Peyer's patch (tissue), 4 donors: ENCODE data around the gene LGALS9B. TPM values are rescaled to one million over a fixed set of nuclear protein-coding genes. Genes with fewer than 3 reads are reported as not detected.
A peak's percentile ranks its signal among the peaks of the same experiment; 100 is the strongest.
"Not testable (repeated sequence)": the region's sequence is repeated elsewhere in the genome, so short reads cannot be mapped to it uniquely, and the experiment has no call there.

Experiments used
- DNase-seq, 3 donors: peaks; one replicate each; pipeline ENCODE4 v3.0.0-alpha.2; 2017 to 2019
- H3K27ac ChIP-seq, 4 donors: fragments of 200-600 bp; sonication (generic); one replicate each; pipeline ENCODE4 v1.5.1; 2016 to 2019
- H3K27me3 ChIP-seq, 2 donors: fragments of 200-600 bp; sonication (generic); one replicate each; pipeline ENCODE4 v1.5.1; 2019
- H3K36me3 ChIP-seq, 3 donors: fragments of 200-600 bp; sonication (generic); one replicate each; pipeline ENCODE4 v1.5.1; 2016 to 2019
- H3K4me1 ChIP-seq, 4 donors: fragments of 200-600 bp; sonication (generic); one replicate each; pipeline ENCODE4 v1.5.1; 2016 to 2019
- H3K4me3 ChIP-seq, 4 donors: fragments of 200-600 bp; sonication (generic); 1 replicate in 3 of 4; 2 replicates in 1 of 4; pipeline ENCODE4 v1.5.1; 2016 to 2019; ENCODE audit warnings: mild to moderate bottlenecking in 1 of 4
- H3K9me3 ChIP-seq, 4 donors: fragments of 200-600 bp; sonication (generic); one replicate each; pipeline ENCODE4 v1.5.1; 2016 to 2019; ENCODE audit warnings: mild to moderate bottlenecking in 1 of 4
- total RNA-seq, 4 donors: library from RNA; depleted of rRNA; stranded (reverse); fragments of >200 nt; gene quantifications; one replicate each; pipeline ENCODE4 v1.1.0, GENCODE V29; 2016

The LGALS9B gene
- total RNA-seq, 4 donors from 2014 or later, result 2.1 to 23.1 (median 6.3) TPM

- H3K36me3 ChIP-seq, H3K9me3 ChIP-seq, H3K27me3 ChIP-seq, H3K4me3 ChIP-seq, DNase-seq, H3K27ac ChIP-seq, H3K4me1 ChIP-seq: not testable (repeated sequence)
These were observed 12.7 kb upstream of the LGALS9B start for GRCh38 chr17:20479889-20480591.

DNA sequence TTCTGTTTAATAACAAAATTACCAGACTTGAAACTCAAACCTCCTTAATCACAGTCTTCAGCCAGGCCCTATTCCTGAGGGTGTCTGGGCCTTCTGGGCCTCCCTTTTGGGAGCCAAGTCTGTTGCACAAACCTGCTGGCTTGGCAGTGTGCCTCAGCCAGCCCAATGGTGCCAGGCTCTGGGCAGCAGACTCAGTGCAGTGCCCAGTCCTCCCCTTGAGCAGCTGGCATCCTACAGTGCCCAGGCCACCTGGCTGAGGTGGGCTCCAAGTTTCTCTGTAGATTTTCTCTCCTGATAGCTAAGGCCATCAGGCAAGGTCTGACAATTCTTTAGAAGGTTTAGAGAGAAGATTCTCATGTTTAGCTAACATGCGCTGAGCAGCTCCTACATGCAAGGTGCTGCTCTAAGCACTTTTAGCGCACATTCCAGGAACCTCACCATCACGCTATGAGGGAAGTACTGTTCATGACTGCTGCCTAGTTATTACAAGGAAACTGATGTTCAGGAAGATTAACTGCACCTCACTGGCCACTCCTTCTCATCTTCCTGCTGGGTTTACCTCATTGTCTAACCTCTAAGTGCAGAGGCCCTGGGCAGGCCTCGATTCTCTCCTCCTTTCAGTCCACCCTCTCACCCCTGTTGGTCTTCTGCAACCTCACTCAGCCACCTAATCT, 10.2 kb upstream of the LGALS9B start:
- DNase-seq, H3K4me3 ChIP-seq, H3K9me3 ChIP-seq, H3K4me1 ChIP-seq, H3K27me3 ChIP-seq, H3K36me3 ChIP-seq, H3K27ac ChIP-seq: not testable (repeated sequence)

GRCh38 chr17:20475137-20475831, 7.9 kb upstream of the LGALS9B start:
- DNase-seq, H3K36me3 ChIP-seq, H3K4me1 ChIP-seq: not testable (repeated sequence)

GRCh38 chr17:20474081-20474480, 6.7 kb upstream of the LGALS9B start:
- not testable (repeated sequence) for H3K36me3 ChIP-seq, H3K4me1 ChIP-seq, H3K27ac ChIP-seq, DNase-seq, H3K9me3 ChIP-seq, H3K4me3 ChIP-seq, H3K27me3 ChIP-seq

More at GRCh38 chr17:20475137-20475831, 7.9 kb upstream of the LGALS9B start:
- not testable (repeated sequence) for H3K27me3 ChIP-seq, H3K27ac ChIP-seq, H3K9me3 ChIP-seq, H3K4me3 ChIP-seq

DNA sequence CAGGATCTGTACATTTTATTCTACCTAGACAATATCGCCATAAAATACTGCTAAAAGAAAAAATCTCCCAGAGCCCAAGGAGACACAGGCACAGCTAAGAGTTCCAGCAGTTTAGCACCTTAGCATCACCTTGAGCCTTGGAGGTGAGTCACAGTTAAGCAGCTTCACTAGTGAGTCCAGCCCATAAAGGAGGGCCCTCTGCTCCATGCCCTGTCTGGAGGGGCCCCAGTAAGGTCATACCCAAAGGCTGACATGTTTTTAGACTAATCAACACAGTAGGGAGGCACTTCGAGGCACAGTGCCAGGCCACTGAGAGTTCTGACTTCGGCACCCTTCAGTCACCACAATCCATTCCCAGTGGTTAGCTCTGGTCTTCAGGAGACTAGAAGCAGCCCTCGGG, 2.6 kb upstream of the LGALS9B start:
- not testable (repeated sequence) for H3K4me1 ChIP-seq, H3K4me3 ChIP-seq

DNA sequence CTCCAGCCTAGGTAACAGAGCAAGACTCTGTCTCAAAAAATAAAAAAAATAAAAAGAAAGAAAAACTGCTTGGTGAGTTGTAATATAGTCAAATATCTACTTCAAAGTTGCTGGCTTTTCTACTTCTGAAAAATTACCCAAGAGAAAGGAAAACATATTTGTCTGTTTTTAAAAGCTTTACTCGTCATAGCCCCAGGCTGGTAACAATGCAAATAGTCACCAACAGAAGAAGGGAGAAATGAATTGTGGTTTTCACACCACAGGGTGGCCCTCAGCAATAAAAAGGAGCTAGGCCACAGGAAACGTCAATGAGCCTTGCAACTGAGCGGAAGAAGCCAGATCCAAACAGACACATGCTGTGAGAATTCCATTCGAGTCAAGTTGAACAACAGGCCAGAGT, 1.8 kb upstream of the LGALS9B start:
- not testable (repeated sequence) for H3K27me3 ChIP-seq, H3K9me3 ChIP-seq

More for the DNA sequence above, 2.6 kb upstream of the LGALS9B start:
- DNase-seq, H3K27me3 ChIP-seq, H3K27ac ChIP-seq, H3K9me3 ChIP-seq, H3K36me3 ChIP-seq: not testable (repeated sequence)

DNA sequence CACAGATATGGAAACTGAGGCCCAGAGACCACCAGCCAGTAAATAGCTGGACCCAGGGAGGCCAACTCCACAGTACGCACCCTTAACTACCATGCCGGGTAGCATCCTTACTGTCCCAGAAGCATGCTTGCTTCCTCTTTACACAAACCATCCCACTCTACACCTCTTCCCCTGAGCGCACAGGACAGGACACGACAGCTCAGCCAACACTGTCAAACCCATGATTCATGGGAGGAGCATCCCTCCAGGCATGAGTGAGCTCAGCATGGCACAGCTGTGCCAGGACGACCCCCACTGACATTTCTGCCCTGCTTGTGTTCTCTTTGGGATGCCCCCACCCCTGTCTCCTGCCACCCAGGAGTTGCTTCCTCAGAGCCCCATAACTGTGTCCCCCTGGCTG, 340 bp downstream of the LGALS9B start:
- H3K27me3 ChIP-seq, H3K9me3 ChIP-seq, H3K4me3 ChIP-seq, H3K36me3 ChIP-seq, H3K4me1 ChIP-seq: not testable (repeated sequence)
- peak overlapping the region in 1 of 4 donors; percentile 57 for H3K27ac ChIP-seq
- peak in 1 of 3 donors; percentile 14 for DNase-seq

More for the DNA sequence above, 1.8 kb upstream of the LGALS9B start:
- H3K36me3 ChIP-seq, H3K27ac ChIP-seq, H3K4me3 ChIP-seq, DNase-seq, H3K4me1 ChIP-seq: not testable (repeated sequence)

DNA sequence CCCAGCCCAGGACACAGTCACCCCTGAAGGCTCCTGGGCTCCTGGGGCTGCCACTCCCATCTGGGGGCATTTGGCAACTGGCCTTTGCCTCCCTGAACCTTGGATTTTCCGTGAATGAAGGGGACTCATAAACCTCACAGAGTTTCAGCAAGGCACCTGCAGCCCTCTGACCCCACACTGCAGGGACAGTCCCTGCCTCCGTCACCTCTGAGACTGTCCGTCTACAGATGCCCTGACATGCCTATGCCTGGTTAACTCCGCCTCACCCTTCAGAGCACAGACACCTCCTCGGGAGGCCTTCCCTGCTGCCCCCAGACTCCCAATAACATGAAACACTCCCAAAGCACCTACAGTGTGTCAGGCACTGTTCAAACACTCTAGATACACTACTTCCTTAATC, 786 bp downstream of the LGALS9B start:
- not testable (repeated sequence) for H3K9me3 ChIP-seq, H3K36me3 ChIP-seq, H3K4me1 ChIP-seq, H3K27me3 ChIP-seq, H3K27ac ChIP-seq, DNase-seq, H3K4me3 ChIP-seq

DNA sequence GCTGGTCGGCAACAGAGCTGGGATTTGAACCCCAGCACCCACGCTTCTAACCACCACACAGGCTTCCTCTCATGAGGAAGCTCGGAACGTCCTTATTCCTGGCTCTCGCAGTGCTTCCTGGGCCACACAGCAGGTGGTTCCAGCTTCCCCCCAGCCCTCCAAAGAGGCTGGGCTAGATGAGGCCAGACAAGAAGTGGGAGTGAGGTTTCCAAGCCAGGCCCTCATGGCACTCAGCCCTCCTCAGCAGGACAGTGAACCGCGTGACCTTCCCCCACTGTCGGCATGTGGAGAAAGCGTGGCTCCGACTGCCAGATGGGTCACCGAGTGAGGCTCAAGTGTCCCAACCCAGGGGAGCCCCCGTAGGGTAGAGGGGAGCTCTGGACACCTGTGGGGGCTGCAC, 1.8 kb downstream of the LGALS9B start:
- not testable (repeated sequence) for H3K36me3 ChIP-seq, H3K4me3 ChIP-seq, H3K27ac ChIP-seq, H3K9me3 ChIP-seq, H3K27me3 ChIP-seq, DNase-seq, H3K4me1 ChIP-seq

DNA sequence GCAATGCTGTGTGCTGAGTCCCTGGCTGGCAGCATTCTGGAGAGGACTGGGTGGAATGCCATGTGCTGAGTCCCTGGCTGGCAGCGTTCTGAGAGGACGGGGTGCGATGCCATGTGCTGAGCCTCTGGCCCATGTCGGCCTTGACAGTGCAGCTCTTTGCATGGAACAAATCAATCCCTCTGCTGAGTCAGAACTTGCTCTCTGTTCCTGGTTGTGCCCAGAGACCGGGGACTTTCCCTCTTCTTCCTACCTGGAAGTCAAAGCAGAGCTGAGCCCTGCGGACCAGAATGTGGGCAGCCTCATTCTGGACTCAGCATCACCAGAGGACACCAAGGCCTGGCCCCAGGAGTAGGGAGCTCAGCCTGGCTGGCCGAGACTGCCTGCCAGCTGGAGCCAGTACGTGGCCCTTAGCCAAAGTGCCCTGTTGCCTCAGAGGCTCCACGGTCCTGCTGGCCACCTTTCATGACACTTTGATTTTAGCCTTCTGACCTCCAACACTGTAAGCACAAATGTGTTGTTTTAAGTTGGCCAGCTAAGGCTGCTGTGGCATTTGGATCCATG, 2.4 kb downstream of the LGALS9B start:
- H3K4me1 ChIP-seq, H3K4me3 ChIP-seq, H3K9me3 ChIP-seq, H3K36me3 ChIP-seq, H3K27ac ChIP-seq, H3K27me3 ChIP-seq: not testable (repeated sequence)
- DNase-seq, result peak in 1 of 3 donors; percentile 33

GRCh38 chr17:20462158-20462557, 5.2 kb downstream of the LGALS9B start:
- H3K4me1 ChIP-seq, H3K9me3 ChIP-seq, DNase-seq, H3K4me3 ChIP-seq, H3K36me3 ChIP-seq, H3K27ac ChIP-seq, H3K27me3 ChIP-seq: not testable (repeated sequence)

- H3K27me3 ChIP-seq, H3K27ac ChIP-seq: not testable (repeated sequence)
These were observed 9.4 kb downstream of the LGALS9B start for GRCh38 chr17:20457848-20458381.

GRCh38 chr17:20455106-20455505, 12.2 kb downstream of the LGALS9B start:
- H3K4me3 ChIP-seq, H3K4me1 ChIP-seq, H3K9me3 ChIP-seq, H3K36me3 ChIP-seq, H3K27me3 ChIP-seq, H3K27ac ChIP-seq, DNase-seq: not testable (repeated sequence)

More at GRCh38 chr17:20457848-20458381, 9.4 kb downstream of the LGALS9B start:
- H3K9me3 ChIP-seq, DNase-seq, H3K4me3 ChIP-seq, H3K36me3 ChIP-seq, H3K4me1 ChIP-seq: not testable (repeated sequence)

DNA sequence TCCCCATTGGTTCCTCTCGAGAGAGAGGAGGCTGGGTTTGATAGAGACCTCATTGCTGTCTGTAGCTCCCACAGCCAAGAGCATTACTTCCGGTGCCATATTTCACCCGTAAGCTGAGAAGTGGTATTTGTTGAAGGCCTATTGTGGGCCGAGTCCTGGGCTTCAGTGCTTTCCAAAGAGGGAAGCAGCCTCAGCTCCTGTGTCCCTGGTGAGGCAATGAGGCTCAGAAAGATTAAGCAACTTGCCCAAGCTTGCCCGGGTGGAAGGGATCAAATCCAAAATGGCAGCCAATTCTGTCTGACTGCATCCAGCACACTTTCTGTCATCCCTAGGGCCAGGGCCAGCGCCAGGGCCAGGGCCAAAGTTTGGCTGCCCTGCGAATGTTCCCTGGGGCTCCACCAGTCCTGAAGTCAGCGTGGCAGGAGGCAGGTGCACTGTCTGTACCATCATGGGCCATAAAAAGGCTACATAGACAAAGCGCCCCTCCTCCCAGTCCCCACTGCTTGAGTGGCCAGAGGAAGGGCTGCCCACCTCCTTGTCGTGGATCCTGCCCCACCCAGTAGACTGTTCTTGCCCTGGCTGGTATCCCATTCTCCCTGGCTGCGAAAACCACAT, 13.4 kb downstream of the LGALS9B start:
- not testable (repeated sequence) for DNase-seq, H3K4me3 ChIP-seq, H3K36me3 ChIP-seq, H3K4me1 ChIP-seq, H3K27me3 ChIP-seq, H3K9me3 ChIP-seq, H3K27ac ChIP-seq
